ENCODE data around the gene KRT23.

GRCh38 chr17:40915721-40916256 is 21.7 kb downstream of the KRT23 start:
- TF ChIP-seq POLR2A (IDR thresholded peaks at IDR 0.05; ENCODE audit: extremely low read depth, insufficient read length) = no peak
- TF ChIP-seq CTCF (IDR thresholded peaks at IDR 0.05; ENCODE audit: low read depth, low read length) = no peak
- TF ChIP-seq MYC (IDR thresholded peaks at IDR 0.05; ENCODE audit: low read depth, low read length) = no peak
- no peak for TF ChIP-seq MAX (IDR thresholded peaks at IDR 0.05; ENCODE audit: low read depth, low read length)
